ENCODE results near the gene ABCC5. TPM values are rescaled to one million over a fixed set of nuclear protein-coding genes. Genes with fewer than 3 reads are reported as not detected.
"Not testable (repeated sequence)": the region's sequence is repeated elsewhere in the genome, so short reads cannot be mapped to it uniquely, and the experiment has no call there.

The ABCC5 gene
- total and polyA plus RNA-seq, 12 donors = 12.1 to 89.6 (median 40.9) TPM

GRCh38 chr3:184042617-184043016 is 24.9 kb upstream of the ABCC5 start:
- ATAC-seq (no peak), DNase-seq (no peak)
- no peaks in the 10 kb centered on the region for H3K27me3 ChIP-seq
- H3K9me3 ChIP-seq = no peaks in the 10 kb centered on the region
- H3K27ac ChIP-seq = no peak overlapping the region
- no peak for TF ChIP-seq CTCF (IDR thresholded peaks at IDR 0.05)
- intact Hi-C loops (cut with DNase I) = no loop called here
- 82 to 90% methylated on average over 1 of the region's 1 CpG for WGBS, 2 donors
- H3K4me3 ChIP-seq = no peak overlapping the region
- H3K4me1 ChIP-seq = no peaks in the 10 kb centered on the region
- no peaks in the 10 kb centered on the region for H3K36me3 ChIP-seq

GRCh38 chr3:184040010-184040409 is 22.3 kb upstream of the ABCC5 start:
- ATAC-seq (peak in 1 of 8 donors; percentile 35), DNase-seq (no peak)
- TF ChIP-seq CTCF (IDR thresholded peaks at IDR 0.05) = peak in 6 of 9 donors; percentile 21 to 38 (median 30)
- intact Hi-C loops (cut with DNase I) = no loop called here
- Histone ChIP-seq H3K27me3 (no peaks in the 10 kb centered on the region), H3K4me3 (no peak overlapping the region), H3K27ac (no peak overlapping the region), H3K4me1 (no peaks in the 10 kb centered on the region), H3K36me3 (no peaks in the 10 kb centered on the region), H3K9me3 (no peaks in the 10 kb centered on the region)
- WGBS, 2 donors = 21 to 28% methylated on average over 3 of the region's 3 CpGs

- no peak for TF ChIP-seq CTCF (IDR thresholded peaks at IDR 0.05)
- no peak for DNase-seq
- no peaks in the 10 kb centered on the region for H3K9me3 ChIP-seq
- H3K27ac ChIP-seq = no peak overlapping the region
- H3K36me3 ChIP-seq = no peaks in the 10 kb centered on the region
- no peaks in the 10 kb centered on the region for H3K4me1 ChIP-seq
- ATAC-seq = no peak
- peaks cover 0 to 4% (median 0%) of the 10 kb centered on the region in 7 donors for H3K27me3 ChIP-seq
- no peak overlapping the region for H3K4me3 ChIP-seq
- intact Hi-C loops (cut with DNase I) = no loop called here
- WGBS, 2 donors = 78 to 80% methylated on average over 5 of the region's 5 CpGs
Measured at GRCh38 chr3:184039414-184039813, 21.7 kb upstream of the ABCC5 start.

GRCh38 chr3:184038307-184038706 is 20.6 kb upstream of the ABCC5 start:
- H3K27me3 ChIP-seq; H3K36me3 ChIP-seq; H3K9me3 ChIP-seq; H3K4me1 ChIP-seq; H3K4me3 ChIP-seq; DNase-seq; H3K27ac ChIP-seq; intact Hi-C loops (cut with DNase I); ATAC-seq: not testable (repeated sequence)
- 80 to 82% methylated on average over 9 of the region's 9 CpGs for WGBS, 2 donors

- no peak for DNase-seq
- no peaks in the 10 kb centered on the region for H3K9me3 ChIP-seq
- intact Hi-C loops (cut with DNase I) = no loop called here
- WGBS, 2 donors = 65 to 76% methylated on average over 7 of the region's 7 CpGs
- H3K27me3 ChIP-seq = peaks cover 0 to 8% (median 0%) of the 10 kb centered on the region in 7 donors
- no peak for ATAC-seq
- no peak overlapping the region for H3K4me3 ChIP-seq
- H3K27ac ChIP-seq = no peak overlapping the region
- no peaks in the 10 kb centered on the region for H3K36me3 ChIP-seq
- H3K4me1 ChIP-seq = no peaks in the 10 kb centered on the region
- TF ChIP-seq CTCF (IDR thresholded peaks at IDR 0.05) = no peak
Measured at GRCh38 chr3:184037816-184038215, 20.1 kb upstream of the ABCC5 start.
